Nephron (organoid): ENCODE results near the gene CCDC192.

Source experiments
- H3K27ac Mint-ChIP-seq, 3 experiments: 2 replicates each; pipeline ENCODE4 v1.8.0; 2020; ENCODE audit warnings: mixed read lengths in 3 of 3, mild to moderate bottlenecking in 2 of 3, moderate library complexity in 1 of 3
- H3K27me3 Mint-ChIP-seq: 2 replicates; pipeline ENCODE4 v1.8.0; 2021; ENCODE audit warnings: low read depth, mild to moderate bottlenecking, moderate library complexity, mixed read lengths
- H3K36me3 Mint-ChIP-seq: 2 replicates; pipeline ENCODE4 v1.8.0; 2020; ENCODE audit warnings: low read depth, mixed read lengths
- H3K4me1 Mint-ChIP-seq: 2 replicates; pipeline ENCODE4 v1.8.0; 2020; ENCODE audit warnings: mixed read lengths
- H3K4me3 Mint-ChIP-seq, 3 experiments: 2 replicates each; pipeline ENCODE4 v1.8.0; 2020; ENCODE audit warnings: mild to moderate bottlenecking in 3 of 3, mixed read lengths in 3 of 3, moderate library complexity in 2 of 3
- H3K9me3 Mint-ChIP-seq: 2 replicates; pipeline ENCODE4 v1.8.0; 2020; ENCODE audit warnings: mixed read lengths
- CTCF ChIP-seq, 3 experiments: fragments of 200-600 bp; sonication (generic); IDR thresholded peaks; one replicate each; pipeline ENCODE4 v1.5.0; 2021; ENCODE audit warnings: antibody characterized with exemption in 3 of 3; ENCODE audit not compliant: unreplicated experiment in 3 of 3

Gene CCDC192

GRCh38 chr5:127969651-127970050 lies 266.5 kb downstream of the CCDC192 start:
- Mint-ChIP-seq H3K27me3 (no peaks in the 10 kb centered on the region), H3K27ac (no peak overlapping the region), H3K9me3 (peaks cover 4% of the 10 kb centered on the region), H3K4me1 (peaks cover 7% of the 10 kb centered on the region), H3K4me3 (no peak overlapping the region), H3K36me3 (peaks cover 18% of the 10 kb centered on the region)
- TF ChIP-seq CTCF (IDR thresholded peaks at IDR 0.05; ENCODE audit: unreplicated experiment in 3 of 3) = no peak

GRCh38 chr5:127970081-127970480 lies 266.9 kb downstream of the CCDC192 start:
- Mint-ChIP-seq H3K4me3 (no peak overlapping the region), H3K4me1 (peaks cover 7% of the 10 kb centered on the region), H3K27ac (no peak overlapping the region), H3K27me3 (no peaks in the 10 kb centered on the region), H3K9me3 (peaks cover 2% of the 10 kb centered on the region), H3K36me3 (peaks cover 14% of the 10 kb centered on the region)
- TF ChIP-seq CTCF (IDR thresholded peaks at IDR 0.05; ENCODE audit: unreplicated experiment in 3 of 3) = no peak

- H3K27ac Mint-ChIP-seq = no peak overlapping the region
- no peaks in the 10 kb centered on the region for H3K27me3 Mint-ChIP-seq
- peaks cover 2% of the 10 kb centered on the region for H3K9me3 Mint-ChIP-seq
- no peak for TF ChIP-seq CTCF (IDR thresholded peaks at IDR 0.05; ENCODE audit: unreplicated experiment in 3 of 3)
- peaks cover 7% of the 10 kb centered on the region for H3K4me1 Mint-ChIP-seq
- no peak overlapping the region for H3K4me3 Mint-ChIP-seq
- peaks cover 8% of the 10 kb centered on the region for H3K36me3 Mint-ChIP-seq
Observed at GRCh38 chr5:127970854-127971425, 267.7 kb downstream of the CCDC192 start.

GRCh38 chr5:127975961-127976360 lies 272.8 kb downstream of the CCDC192 start:
- H3K36me3 Mint-ChIP-seq = no peaks in the 10 kb centered on the region

GRCh38 chr5:127976525-127976924 lies 273.3 kb downstream of the CCDC192 start:
- Mint-ChIP-seq H3K4me1 (peaks cover 5% of the 10 kb centered on the region), H3K4me3 (no peak overlapping the region), H3K27me3 (no peaks in the 10 kb centered on the region), H3K36me3 (no peaks in the 10 kb centered on the region), H3K27ac (no peak overlapping the region), H3K9me3 (no peaks in the 10 kb centered on the region)
- TF ChIP-seq CTCF (IDR thresholded peaks at IDR 0.05; ENCODE audit: unreplicated experiment in 3 of 3) = no peak

More at GRCh38 chr5:127975961-127976360, 272.8 kb downstream of the CCDC192 start:
- TF ChIP-seq CTCF (IDR thresholded peaks at IDR 0.05; ENCODE audit: unreplicated experiment in 3 of 3) = no peak
- peaks cover under 1% of the 10 kb centered on the region for H3K4me1 Mint-ChIP-seq
- H3K9me3 Mint-ChIP-seq = no peaks in the 10 kb centered on the region
- no peak overlapping the region for H3K4me3 Mint-ChIP-seq
- H3K27me3 Mint-ChIP-seq = no peaks in the 10 kb centered on the region
- no peak overlapping the region for H3K27ac Mint-ChIP-seq

GRCh38 chr5:127976991-127977717 lies 274.0 kb downstream of the CCDC192 start:
- no peak overlapping the region for H3K27ac Mint-ChIP-seq
- no peak overlapping the region for H3K4me3 Mint-ChIP-seq
- H3K27me3 Mint-ChIP-seq = no peaks in the 10 kb centered on the region
- H3K4me1 Mint-ChIP-seq = peaks cover 8% of the 10 kb centered on the region
- TF ChIP-seq CTCF (IDR thresholded peaks at IDR 0.05; ENCODE audit: unreplicated experiment in 3 of 3) = no peak
- no peaks in the 10 kb centered on the region for H3K36me3 Mint-ChIP-seq
- H3K9me3 Mint-ChIP-seq = no peaks in the 10 kb centered on the region
